Right lobe of liver (tissue), 4 donors: ENCODE measurements around the gene DACT3.

Experiments used
- POLR2A ChIP-seq: fragments of 450-650 bp; IDR thresholded peaks from one replicate; pipeline ENCODE4 v1.6.1; 2017; ENCODE audit warnings: antibody characterized with exemption, mild to moderate bottlenecking
- TF ChIP-seq, protein P1 (sequence below), 4 donors: fragments of 200-600 bp in 3 of 4; fragments of 450-650 bp in 1 of 4; IDR thresholded peaks; one replicate each; pipeline versions ENCODE4 v1.5.1 to v1.8.0; 2016 to 2022; ENCODE audit warnings: antibody characterized with exemption in 4 of 4, mild to moderate bottlenecking in 2 of 4
- donor health status: DM: no; HTN: no; CAD: no.
- donor health status: DM: no; HTN: no; CAD: no.
- donor health status: DM: no; HTN: yes; CAD: no.

DNA sequence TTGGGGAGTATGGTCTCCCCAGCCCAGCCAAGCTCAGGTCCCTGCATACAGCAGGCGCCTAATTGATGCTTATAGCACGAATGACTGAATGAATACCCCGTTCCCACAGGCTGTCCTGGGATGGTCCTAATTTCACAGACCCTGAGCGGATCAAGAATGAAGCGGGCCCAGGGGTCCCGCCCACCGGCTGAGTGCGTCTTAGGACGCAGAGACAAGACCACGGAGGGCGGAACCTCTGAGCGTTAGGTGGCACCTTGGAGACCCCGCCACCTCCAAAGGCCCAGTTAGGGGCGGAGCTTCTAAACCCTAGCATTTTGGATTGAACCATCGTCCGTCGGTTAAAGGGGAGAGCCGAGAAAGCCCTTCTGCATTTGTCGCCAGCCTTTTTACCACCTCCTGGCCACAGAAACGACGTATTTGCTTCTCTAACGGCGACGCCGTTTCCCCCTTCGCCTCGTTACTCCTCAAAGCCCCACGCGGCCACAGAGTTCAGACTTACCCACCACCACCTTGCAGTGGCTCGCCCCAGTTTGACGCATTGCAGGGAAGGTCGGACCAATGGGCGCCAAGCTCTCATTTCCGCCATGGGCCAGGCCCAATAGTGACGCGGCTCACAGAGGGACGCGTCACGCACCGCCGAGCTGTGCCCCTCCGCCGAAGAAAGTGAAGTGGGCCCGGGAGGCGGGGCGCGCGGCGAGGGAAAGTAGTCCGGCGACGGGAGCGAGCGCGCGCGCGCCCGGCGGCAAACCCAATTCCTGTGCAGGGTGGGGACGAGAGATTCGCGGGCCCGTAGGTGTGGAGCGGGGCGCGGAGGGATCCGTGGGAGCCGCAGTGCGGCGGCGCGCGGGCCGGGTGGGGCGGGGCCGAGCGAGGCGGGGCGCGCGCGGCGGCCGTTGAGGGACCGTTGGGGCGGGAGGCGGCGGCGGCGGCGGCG is 60.3 kb downstream of the DACT3 start:
- TF ChIP-seq, protein P1, sequence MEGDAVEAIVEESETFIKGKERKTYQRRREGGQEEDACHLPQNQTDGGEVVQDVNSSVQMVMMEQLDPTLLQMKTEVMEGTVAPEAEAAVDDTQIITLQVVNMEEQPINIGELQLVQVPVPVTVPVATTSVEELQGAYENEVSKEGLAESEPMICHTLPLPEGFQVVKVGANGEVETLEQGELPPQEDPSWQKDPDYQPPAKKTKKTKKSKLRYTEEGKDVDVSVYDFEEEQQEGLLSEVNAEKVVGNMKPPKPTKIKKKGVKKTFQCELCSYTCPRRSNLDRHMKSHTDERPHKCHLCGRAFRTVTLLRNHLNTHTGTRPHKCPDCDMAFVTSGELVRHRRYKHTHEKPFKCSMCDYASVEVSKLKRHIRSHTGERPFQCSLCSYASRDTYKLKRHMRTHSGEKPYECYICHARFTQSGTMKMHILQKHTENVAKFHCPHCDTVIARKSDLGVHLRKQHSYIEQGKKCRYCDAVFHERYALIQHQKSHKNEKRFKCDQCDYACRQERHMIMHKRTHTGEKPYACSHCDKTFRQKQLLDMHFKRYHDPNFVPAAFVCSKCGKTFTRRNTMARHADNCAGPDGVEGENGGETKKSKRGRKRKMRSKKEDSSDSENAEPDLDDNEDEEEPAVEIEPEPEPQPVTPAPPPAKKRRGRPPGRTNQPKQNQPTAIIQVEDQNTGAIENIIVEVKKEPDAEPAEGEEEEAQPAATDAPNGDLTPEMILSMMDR (IDR thresholded peaks at IDR 0.05), result no peak
- TF ChIP-seq POLR2A, result peak; percentile 76
